Renal pelvis (tissue), 4 donors: ENCODE measurements around the gene AHRR. TPM values are rescaled to one million over a fixed set of nuclear protein-coding genes. Genes with fewer than 3 reads are reported as not detected.
"Not testable (repeated sequence)": the region's sequence is repeated elsewhere in the genome, so short reads cannot be mapped to it uniquely, and the experiment has no call there.

Experiments used
- DNase-seq: peaks from one replicate; pipeline ENCODE4 v3.0.0-alpha.2; 2013
- polyA plus RNA-seq, 3 donors: library from polyadenylated mRNA; unstranded; fragments of 120-200 nt; gene quantifications; one replicate each; pipeline ENCODE4 v1.2.1, GENCODE V29; 2013; ENCODE audit not compliant: insufficient read length in 3 of 3

The AHRR gene
- polyA plus RNA-seq, 3 donors: 2.4 to 3.6 (median 2.8) TPM

GRCh38 chr5:395156-395920 lies 73.8 kb downstream of the AHRR start:
- DNase-seq: no peak

- no peak for DNase-seq
Measured at GRCh38 chr5:395921-396530, 74.5 kb downstream of the AHRR start.

GRCh38 chr5:396531-396961 lies 75.0 kb downstream of the AHRR start:
- no peak for DNase-seq

- not testable (repeated sequence) for DNase-seq
Measured at GRCh38 chr5:398141-398474, 76.6 kb downstream of the AHRR start.

- DNase-seq: no peak
Measured at GRCh38 chr5:398475-399295, 77.2 kb downstream of the AHRR start.

- peak; percentile 86 for DNase-seq
Measured at GRCh38 chr5:399296-400281, 78.1 kb downstream of the AHRR start.

GRCh38 chr5:400282-401145 lies 79.0 kb downstream of the AHRR start:
- no peak for DNase-seq

- DNase-seq: no peak
Measured at GRCh38 chr5:401146-402034, 79.9 kb downstream of the AHRR start.

GRCh38 chr5:402219-402614 lies 80.7 kb downstream of the AHRR start:
- DNase-seq: not testable (repeated sequence)

GRCh38 chr5:402615-403359 lies 81.3 kb downstream of the AHRR start:
- no peak for DNase-seq

- DNase-seq: no peak
Measured at GRCh38 chr5:403995-404394, 82.5 kb downstream of the AHRR start.

- DNase-seq: no peak
Measured at GRCh38 chr5:404666-405241, 83.2 kb downstream of the AHRR start.

- no peak for DNase-seq
Measured at GRCh38 chr5:405421-405820, 83.9 kb downstream of the AHRR start.

GRCh38 chr5:406041-406440 lies 84.5 kb downstream of the AHRR start:
- no peak for DNase-seq

GRCh38 chr5:407051-407450 lies 85.5 kb downstream of the AHRR start:
- no peak for DNase-seq

- DNase-seq: no peak
Measured at GRCh38 chr5:407801-408268, 86.3 kb downstream of the AHRR start.

GRCh38 chr5:410911-411517 lies 89.5 kb downstream of the AHRR start:
- no peak for DNase-seq

GRCh38 chr5:411728-412127 lies 90.2 kb downstream of the AHRR start:
- DNase-seq: no peak
